Karpas-422 (cell line): ENCODE data around the gene HPSE2. TPM values are rescaled to one million over a fixed set of nuclear protein-coding genes. Genes with fewer than 3 reads are reported as not detected.
"Not testable (repeated sequence)": the region's sequence is repeated elsewhere in the genome, so short reads cannot be mapped to it uniquely, and the experiment has no call there.

Experiments used
- DNase-seq: peaks from one replicate; pipeline ENCODE4 v3.0.0-alpha.2; 2015
- H2AFZ ChIP-seq: fragments of 200-600 bp; sonication (generic); 2 replicates; pipeline ENCODE4 v1.6.1; 2014; ENCODE audit warnings: antibody characterized with exemption, low read length, mixed read lengths
- H3K27ac ChIP-seq: fragments of 200-600 bp; sonication (generic); 2 replicates; pipeline ENCODE4 v1.5.1; 2014; ENCODE audit warnings: mild to moderate bottlenecking, low read length, moderate library complexity
- H3K27me3 ChIP-seq: fragments of 200-600 bp; sonication (generic); 2 replicates; pipeline ENCODE4 v1.6.1; 2014; ENCODE audit warnings: low read length, mixed read lengths
- H3K36me3 ChIP-seq: fragments of 200-600 bp; sonication (generic); 2 replicates; pipeline ENCODE4 v1.6.1; 2014; ENCODE audit warnings: low read length, mixed read lengths; ENCODE audit not compliant: insufficient read depth
- H3K4me1 ChIP-seq: fragments of 200-600 bp; sonication (generic); 2 replicates; pipeline ENCODE4 v1.6.1; 2014; ENCODE audit warnings: mild to moderate bottlenecking, low read length, mixed read lengths
- H3K4me2 ChIP-seq: fragments of 200-600 bp; sonication (generic); 2 replicates; pipeline ENCODE4 v1.6.1; 2014; ENCODE audit warnings: low read length, low read depth, mild to moderate bottlenecking; ENCODE audit not compliant: poor library complexity, severe bottlenecking
- H3K4me3 ChIP-seq: fragments of 200-600 bp; sonication (generic); 2 replicates; pipeline ENCODE4 v1.5.1; 2014; ENCODE audit warnings: mild to moderate bottlenecking, antibody characterized with exemption, low read length, mixed read lengths
- H3K79me2 ChIP-seq: fragments of 200-600 bp; sonication (generic); 2 replicates; pipeline ENCODE4 v1.6.1; 2014; ENCODE audit warnings: mild to moderate bottlenecking, low read length, mixed read lengths
- H3K9ac ChIP-seq: fragments of 200-600 bp; sonication (generic); 2 replicates; pipeline ENCODE4 v1.6.0; 2014; ENCODE audit warnings: low read length
- H3K9me2 ChIP-seq: fragments of 200-600 bp; sonication (generic), shearing (Covaris generic); replicated peaks from 2 replicates; pipeline ENCODE4 v1.6.0; 2014; ENCODE audit warnings: mild to moderate bottlenecking, low read length, moderate library complexity; ENCODE audit not compliant: insufficient read depth
- H3K9me3 ChIP-seq: fragments of 300-700, 200-600 bp; sonication (generic); 2 replicates; pipeline ENCODE4 v1.6.1; 2014; ENCODE audit warnings: low read length, mixed read lengths
- H4K20me1 ChIP-seq: fragments of 200-600 bp; sonication (generic); 2 replicates; pipeline ENCODE4 v1.6.1; 2014; ENCODE audit warnings: mild to moderate bottlenecking, antibody characterized with exemption, low read length, low read depth; ENCODE audit not compliant: insufficient read depth
- total RNA-seq: library from RNA; depleted of rRNA; stranded (reverse); fragments of >200 nt; shearing (Covaris generic); gene quantifications from 2 replicates; pipeline ENCODE4 v1.2.3, GENCODE V29; 2014; ENCODE audit warnings: low replicate concordance

HPSE2 gene
- total RNA-seq, 1 experiment from 2014 or later: not detected

DNA sequence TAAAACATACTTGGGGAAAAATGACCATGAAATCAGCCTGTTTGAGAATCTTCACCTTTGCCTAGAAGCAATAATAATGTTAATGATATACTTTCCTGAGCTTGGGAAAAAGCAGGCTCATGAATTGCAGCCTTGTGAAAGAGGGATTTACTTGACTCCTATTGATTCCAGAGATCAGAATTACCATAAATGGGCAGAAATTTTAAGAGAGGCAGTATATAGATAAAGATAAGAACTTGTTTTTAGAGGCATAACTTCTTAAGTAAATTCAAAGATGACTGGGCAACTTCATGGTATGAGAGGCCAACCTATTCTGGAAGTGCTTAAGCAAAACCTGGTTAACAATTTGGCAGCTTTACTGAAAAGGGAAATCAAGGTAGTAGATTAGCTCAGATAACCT is 225.4 kb downstream of the HPSE2 start:
- no peak overlapping the region for H2AFZ ChIP-seq
- no peak overlapping the region for H3K4me2 ChIP-seq
- H3K9me2 ChIP-seq: no peaks in the 10 kb centered on the region
- no peaks in the 10 kb centered on the region for H3K36me3 ChIP-seq
- no peaks in the 10 kb centered on the region for H3K9me3 ChIP-seq
- H3K4me1 ChIP-seq: no peaks in the 10 kb centered on the region
- no peaks in the 10 kb centered on the region for H4K20me1 ChIP-seq
- DNase-seq: no peak
- H3K79me2 ChIP-seq: no peaks in the 10 kb centered on the region
- H3K27ac ChIP-seq: no peak overlapping the region
- H3K4me3 ChIP-seq: no peak overlapping the region
- H3K9ac ChIP-seq: no peak overlapping the region
- no peaks in the 10 kb centered on the region for H3K27me3 ChIP-seq

DNA sequence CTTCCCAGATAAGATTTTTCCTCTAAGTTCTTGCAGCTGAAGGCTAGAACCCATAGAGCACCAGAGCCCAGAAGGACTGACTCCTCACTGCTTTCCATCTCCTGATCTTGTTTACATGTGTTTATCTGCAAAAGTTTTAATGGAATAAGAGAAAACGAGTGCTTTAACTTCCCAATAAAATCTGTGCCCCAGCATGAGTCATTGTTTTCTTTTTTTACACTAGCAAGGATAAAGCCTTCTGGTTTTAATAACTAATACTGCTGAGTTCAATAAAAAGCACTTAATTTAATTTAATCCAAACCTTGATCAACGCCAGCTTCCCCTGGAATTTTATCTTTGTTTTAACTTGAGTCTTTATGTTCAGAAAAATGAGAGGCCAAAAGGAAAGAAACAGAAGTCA is 227.6 kb downstream of the HPSE2 start:
- Histone ChIP-seq H2AFZ (no peak overlapping the region), H3K4me1 (no peaks in the 10 kb centered on the region), H3K4me3 (no peak overlapping the region), H3K9ac (no peak overlapping the region), H3K4me2 (no peak overlapping the region), H3K27ac (no peak overlapping the region), H3K9me2 (no peaks in the 10 kb centered on the region), H3K79me2 (no peaks in the 10 kb centered on the region), H4K20me1 (no peaks in the 10 kb centered on the region), H3K27me3 (no peaks in the 10 kb centered on the region), H3K9me3 (no peaks in the 10 kb centered on the region), H3K36me3 (no peaks in the 10 kb centered on the region)
- DNase-seq: no peak

DNA sequence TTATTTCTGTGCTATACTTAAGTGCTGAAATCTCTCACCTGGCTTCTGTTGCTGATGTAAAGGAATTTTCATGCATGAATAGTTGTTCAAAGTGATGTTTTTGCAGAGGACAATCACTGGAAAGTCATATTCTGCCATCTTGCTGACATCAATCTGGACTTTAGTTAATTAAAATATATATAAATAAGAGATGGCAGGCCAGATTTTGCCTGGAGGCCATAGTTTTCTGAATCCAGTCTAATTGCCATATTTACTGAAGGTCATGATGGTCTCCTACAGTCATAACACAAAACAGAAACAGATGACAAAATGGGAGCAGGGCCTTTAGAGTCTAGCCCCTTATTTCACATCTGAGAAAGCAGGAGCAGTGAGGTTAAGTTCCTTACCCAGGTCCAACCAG is 228.2 kb downstream of the HPSE2 start:
- Histone ChIP-seq H3K9me2 (no peaks in the 10 kb centered on the region), H2AFZ (no peak overlapping the region), H3K27me3 (no peaks in the 10 kb centered on the region), H3K4me3 (no peak overlapping the region), H4K20me1 (no peaks in the 10 kb centered on the region), H3K4me2 (no peak overlapping the region), H3K27ac (no peak overlapping the region), H3K9ac (no peak overlapping the region), H3K4me1 (no peaks in the 10 kb centered on the region), H3K79me2 (no peaks in the 10 kb centered on the region), H3K36me3 (no peaks in the 10 kb centered on the region), H3K9me3 (no peaks in the 10 kb centered on the region)
- no peak for DNase-seq

DNA sequence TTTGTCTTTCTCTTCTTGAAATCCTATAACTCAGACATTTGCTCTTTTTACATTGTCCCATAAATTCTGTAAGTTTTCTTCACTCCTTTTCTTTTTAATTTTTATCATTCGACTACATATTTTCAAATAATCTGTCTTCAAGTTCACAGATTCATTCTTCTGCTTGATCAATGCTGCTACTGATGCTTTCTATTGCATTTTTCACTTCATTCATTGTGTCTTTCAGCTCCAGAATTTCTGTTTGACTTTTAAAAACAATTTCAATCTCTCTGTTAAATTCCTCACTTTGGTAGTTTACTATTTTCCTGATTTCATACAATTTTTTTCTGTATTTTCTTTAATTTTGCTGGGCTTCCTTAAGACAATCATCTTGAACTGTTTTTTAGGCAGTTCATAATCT is 230.4 kb downstream of the HPSE2 start:
- no peaks in the 10 kb centered on the region for H3K79me2 ChIP-seq
- H3K27ac ChIP-seq: no peak overlapping the region
- no peaks in the 10 kb centered on the region for H3K36me3 ChIP-seq
- no peak overlapping the region for H3K4me2 ChIP-seq
- no peaks in the 10 kb centered on the region for H3K27me3 ChIP-seq
- no peak for DNase-seq
- H4K20me1 ChIP-seq: no peaks in the 10 kb centered on the region
- H3K9ac ChIP-seq: no peak overlapping the region
- no peak overlapping the region for H3K4me3 ChIP-seq
- H3K4me1 ChIP-seq: no peaks in the 10 kb centered on the region
- H2AFZ ChIP-seq: no peak overlapping the region
- H3K9me2 ChIP-seq: no peaks in the 10 kb centered on the region
- H3K9me3 ChIP-seq: no peaks in the 10 kb centered on the region

DNA sequence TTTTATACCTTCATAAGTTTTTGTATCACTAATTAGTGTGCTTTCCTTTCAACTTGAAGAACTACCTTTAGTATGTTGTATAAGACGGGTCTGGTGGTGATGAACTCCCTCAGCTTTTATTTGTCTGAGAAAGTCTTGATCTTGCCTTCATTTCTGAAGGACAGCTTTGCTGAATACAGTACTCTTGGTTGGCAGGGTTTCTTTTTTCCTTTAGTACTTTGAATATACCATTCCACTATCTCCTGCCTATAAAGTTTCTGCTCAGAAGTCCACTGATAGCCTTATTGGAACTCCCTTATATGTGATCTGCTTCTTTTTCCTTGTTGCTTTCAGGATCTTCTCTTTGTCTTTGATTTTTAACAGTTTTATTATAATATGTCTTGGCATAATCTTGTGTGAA is 230.9 kb downstream of the HPSE2 start:
- Histone ChIP-seq H2AFZ (no peak overlapping the region), H3K9me3 (no peaks in the 10 kb centered on the region), H3K27me3 (no peaks in the 10 kb centered on the region), H3K36me3 (no peaks in the 10 kb centered on the region), H3K79me2 (no peaks in the 10 kb centered on the region), H3K4me1 (no peaks in the 10 kb centered on the region), H3K4me2 (no peak overlapping the region), H3K4me3 (no peak overlapping the region), H4K20me1 (no peaks in the 10 kb centered on the region), H3K9me2 (no peaks in the 10 kb centered on the region), H3K9ac (no peak overlapping the region), H3K27ac (no peak overlapping the region)
- no peak for DNase-seq

DNA sequence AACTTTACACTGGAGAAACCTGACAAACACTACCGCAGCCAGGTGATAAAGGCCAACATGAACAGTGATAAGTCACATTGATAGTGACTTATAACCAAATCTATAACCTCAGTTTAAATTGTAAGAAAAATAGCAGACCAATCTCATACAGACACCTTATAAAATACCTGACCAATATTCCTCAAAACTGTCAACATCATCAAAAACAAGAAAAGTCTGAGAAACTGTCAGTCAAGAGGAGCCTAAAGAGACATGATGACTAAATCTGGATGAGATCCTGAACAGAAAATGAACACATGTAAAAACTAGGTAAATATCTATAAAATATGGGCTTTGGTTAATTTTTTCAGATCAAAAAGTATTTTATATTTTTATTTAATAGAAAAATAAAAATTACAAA is 233.3 kb downstream of the HPSE2 start:
- H3K4me2 ChIP-seq: no peak overlapping the region

DNA sequence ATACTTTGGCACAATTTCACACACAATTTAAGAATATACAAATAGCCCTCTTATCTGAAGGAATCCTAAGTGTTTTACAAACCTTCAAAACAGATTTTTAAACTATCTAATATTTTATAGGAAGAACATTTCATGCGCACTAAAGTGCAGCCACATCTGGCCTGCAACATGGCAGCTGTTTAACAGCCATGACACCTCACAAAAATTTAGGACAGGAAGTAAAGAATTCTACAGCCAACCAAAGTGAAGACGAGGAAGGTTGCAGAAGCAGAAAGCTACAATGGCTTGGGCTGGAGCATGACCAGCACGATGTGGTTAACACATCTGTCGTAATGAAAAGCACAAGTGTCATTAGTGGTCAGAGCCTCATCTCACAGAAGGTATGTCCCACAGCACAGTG is 238.1 kb downstream of the HPSE2 start:
- H3K9me2 ChIP-seq: no peaks in the 10 kb centered on the region
- DNase-seq: no peak
- no peaks in the 10 kb centered on the region for H3K79me2 ChIP-seq
- H3K4me2 ChIP-seq: no peak overlapping the region
- no peaks in the 10 kb centered on the region for H3K27me3 ChIP-seq
- H3K9me3 ChIP-seq: no peaks in the 10 kb centered on the region
- no peaks in the 10 kb centered on the region for H3K36me3 ChIP-seq
- no peak overlapping the region for H3K4me3 ChIP-seq
- H3K4me1 ChIP-seq: no peaks in the 10 kb centered on the region
- no peaks in the 10 kb centered on the region for H4K20me1 ChIP-seq
- no peak overlapping the region for H2AFZ ChIP-seq
- no peak overlapping the region for H3K27ac ChIP-seq
- H3K9ac ChIP-seq: no peak overlapping the region

More for the DNA sequence above, 233.3 kb downstream of the HPSE2 start:
- H3K9ac ChIP-seq: no peak overlapping the region
- no peaks in the 10 kb centered on the region for H3K79me2 ChIP-seq
- H3K36me3 ChIP-seq: no peaks in the 10 kb centered on the region
- H3K27ac ChIP-seq: no peak overlapping the region
- DNase-seq: no peak
- H3K9me2 ChIP-seq: no peaks in the 10 kb centered on the region
- H2AFZ ChIP-seq: no peak overlapping the region
- no peaks in the 10 kb centered on the region for H3K27me3 ChIP-seq
- no peak overlapping the region for H3K4me3 ChIP-seq
- H3K9me3 ChIP-seq: no peaks in the 10 kb centered on the region
- no peaks in the 10 kb centered on the region for H3K4me1 ChIP-seq
- H4K20me1 ChIP-seq: no peaks in the 10 kb centered on the region

DNA sequence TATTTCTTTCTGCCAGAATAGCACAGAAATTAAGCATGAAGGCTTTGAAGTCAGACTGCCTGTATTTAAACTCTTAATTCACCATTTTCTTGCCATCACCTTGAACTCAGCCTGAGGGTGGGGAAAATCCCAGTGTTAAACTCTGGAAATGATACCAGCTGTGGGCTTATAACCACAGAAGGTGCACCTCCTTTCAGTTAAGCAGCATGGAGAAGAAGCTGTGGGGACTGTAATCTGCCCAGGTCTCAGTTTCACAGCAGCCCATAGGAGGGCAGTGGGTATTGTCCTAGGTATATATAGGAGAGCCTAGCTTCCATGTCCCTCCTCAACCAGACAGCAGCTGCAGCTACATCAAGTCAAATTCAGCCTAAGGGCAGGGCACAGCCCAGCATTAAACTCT is 241.6 kb downstream of the HPSE2 start:
- H3K9me2 ChIP-seq: no peaks in the 10 kb centered on the region
- no peak for DNase-seq
- H3K79me2 ChIP-seq: no peaks in the 10 kb centered on the region
- H3K27me3 ChIP-seq: no peaks in the 10 kb centered on the region
- H2AFZ ChIP-seq: no peak overlapping the region
- no peak overlapping the region for H3K9ac ChIP-seq
- H3K36me3 ChIP-seq: no peaks in the 10 kb centered on the region
- no peak overlapping the region for H3K27ac ChIP-seq
- no peak overlapping the region for H3K4me2 ChIP-seq
- H3K4me1 ChIP-seq: no peaks in the 10 kb centered on the region
- no peaks in the 10 kb centered on the region for H4K20me1 ChIP-seq
- no peak overlapping the region for H3K4me3 ChIP-seq
- H3K9me3 ChIP-seq: no peaks in the 10 kb centered on the region

DNA sequence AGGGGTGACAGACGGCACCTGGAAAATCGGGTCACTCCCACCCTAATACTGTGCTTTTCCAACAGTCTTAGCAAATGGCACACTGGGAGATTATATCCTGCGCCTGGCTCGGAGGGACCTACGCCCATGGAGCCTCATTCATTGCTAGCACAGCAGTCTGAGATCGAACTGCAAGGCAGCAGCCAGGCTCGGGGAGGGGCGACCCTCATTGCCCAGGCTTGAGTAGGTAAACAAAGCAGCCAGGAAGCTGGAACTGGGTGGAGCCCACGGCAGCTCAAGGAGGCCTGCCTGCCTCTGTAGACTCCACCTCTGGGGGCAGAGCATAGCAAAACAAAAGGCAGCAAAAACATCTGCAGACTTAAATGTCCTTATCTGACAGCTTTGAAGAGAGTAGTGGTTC is 251.9 kb downstream of the HPSE2 start:
- not testable (repeated sequence) for H3K9me3 ChIP-seq, H2AFZ ChIP-seq, H3K4me1 ChIP-seq, H3K36me3 ChIP-seq, H3K4me2 ChIP-seq, H3K9me2 ChIP-seq, H3K27me3 ChIP-seq, H3K4me3 ChIP-seq, H3K27ac ChIP-seq, H3K9ac ChIP-seq, H3K79me2 ChIP-seq, H4K20me1 ChIP-seq, DNase-seq
